ENCODE results near the gene SHROOM4. TPM values are rescaled to one million over a fixed set of nuclear protein-coding genes. Genes with fewer than 3 reads are reported as not detected.

The SHROOM4 gene
- total RNA-seq, 1 donor from 2014 or later: 7.0 TPM

DNA sequence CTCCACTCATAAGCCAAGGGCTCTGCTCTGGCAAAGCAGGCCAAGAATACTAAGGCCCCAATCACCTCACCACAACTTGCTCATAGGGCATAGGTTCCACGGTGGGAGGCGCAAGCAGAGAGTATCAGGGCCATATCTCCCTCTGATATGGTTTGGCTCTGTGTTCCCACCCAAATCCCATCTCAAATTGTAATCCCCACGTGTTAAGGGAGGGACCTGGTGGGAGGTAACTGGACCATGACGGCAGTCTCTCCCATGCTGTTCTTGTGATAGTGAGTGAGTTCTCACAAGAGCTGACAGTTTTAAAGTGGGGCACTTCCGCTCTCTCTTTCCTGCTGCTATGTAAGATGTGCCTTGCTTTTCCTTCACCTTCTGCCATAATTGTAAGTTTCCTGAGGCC is 88.7 kb downstream of the SHROOM4 start:
- Histone ChIP-seq H3K79me2 (ENCODE audit: insufficient read depth, low read length) (no peaks in the 10 kb centered on the region), H2AFZ (ENCODE audit: low read depth, low read length) (no peak overlapping the region), H3K4me2 (ENCODE audit: low read length) (no peak overlapping the region), H3K9ac (ENCODE audit: low read length) (no peak overlapping the region), H3K4me1 (ENCODE audit: insufficient read depth, low read length) (peaks cover 3% of the 10 kb centered on the region), H3K9me3 (ENCODE audit: insufficient read depth, low read depth, low read length) (no peaks in the 10 kb centered on the region), H3K4me3 (ENCODE audit: insufficient read depth, low read depth, low read length) (no peak overlapping the region), H3K27me3 (ENCODE audit: insufficient read depth, low read length) (no peaks in the 10 kb centered on the region), H3K36me3 (ENCODE audit: insufficient read depth, low read length) (no peaks in the 10 kb centered on the region), H4K20me1 (ENCODE audit: insufficient read depth, low read length) (no peaks in the 10 kb centered on the region), H3K27ac (ENCODE audit: low read depth, low read length) (no peak overlapping the region)
- Mint-ChIP-seq H3K9me3 (ENCODE audit: unreplicated experiment) (no peaks in the 10 kb centered on the region), H3K4me3 (ENCODE audit: unreplicated experiment) (no peak overlapping the region), H3K4me1 (ENCODE audit: low read depth, unreplicated experiment) (peaks cover 21% of the 10 kb centered on the region), H3K27me3 (ENCODE audit: low read depth, unreplicated experiment) (no peaks in the 10 kb centered on the region), H3K36me3 (ENCODE audit: low read depth, unreplicated experiment) (peaks cover 1% of the 10 kb centered on the region), H3K27ac (ENCODE audit: unreplicated experiment) (no peak overlapping the region)
- no peak for TF ChIP-seq EZH2 (IDR thresholded peaks at IDR 0.05; ENCODE audit: insufficient read depth, low read length)
- TF ChIP-seq, protein P1, sequence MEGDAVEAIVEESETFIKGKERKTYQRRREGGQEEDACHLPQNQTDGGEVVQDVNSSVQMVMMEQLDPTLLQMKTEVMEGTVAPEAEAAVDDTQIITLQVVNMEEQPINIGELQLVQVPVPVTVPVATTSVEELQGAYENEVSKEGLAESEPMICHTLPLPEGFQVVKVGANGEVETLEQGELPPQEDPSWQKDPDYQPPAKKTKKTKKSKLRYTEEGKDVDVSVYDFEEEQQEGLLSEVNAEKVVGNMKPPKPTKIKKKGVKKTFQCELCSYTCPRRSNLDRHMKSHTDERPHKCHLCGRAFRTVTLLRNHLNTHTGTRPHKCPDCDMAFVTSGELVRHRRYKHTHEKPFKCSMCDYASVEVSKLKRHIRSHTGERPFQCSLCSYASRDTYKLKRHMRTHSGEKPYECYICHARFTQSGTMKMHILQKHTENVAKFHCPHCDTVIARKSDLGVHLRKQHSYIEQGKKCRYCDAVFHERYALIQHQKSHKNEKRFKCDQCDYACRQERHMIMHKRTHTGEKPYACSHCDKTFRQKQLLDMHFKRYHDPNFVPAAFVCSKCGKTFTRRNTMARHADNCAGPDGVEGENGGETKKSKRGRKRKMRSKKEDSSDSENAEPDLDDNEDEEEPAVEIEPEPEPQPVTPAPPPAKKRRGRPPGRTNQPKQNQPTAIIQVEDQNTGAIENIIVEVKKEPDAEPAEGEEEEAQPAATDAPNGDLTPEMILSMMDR (IDR thresholded peaks at IDR 0.05; ENCODE audit: insufficient read depth, low read depth, low read length): no peak
- no peak for DNase-seq (ENCODE audit: low read depth)
- no peak for FAIRE-seq

DNA sequence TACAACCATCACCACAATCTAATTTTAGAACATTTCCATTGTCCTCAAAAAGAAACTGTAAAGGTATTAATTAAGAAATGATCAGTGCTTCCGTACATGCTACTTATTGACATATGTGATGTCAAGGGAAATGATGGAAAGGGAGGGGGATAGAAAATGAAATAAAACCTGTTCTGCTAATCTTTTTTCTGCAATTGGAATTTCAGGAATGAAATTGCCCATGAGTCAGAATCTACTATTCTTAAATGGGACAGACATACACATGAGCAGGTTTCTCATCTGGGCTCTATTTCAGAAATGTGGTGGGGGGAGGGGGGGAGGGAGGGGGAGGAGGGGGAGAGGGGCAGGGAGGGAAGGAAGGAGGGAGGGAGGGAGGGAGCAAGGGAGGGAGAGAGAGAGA is 91.0 kb downstream of the SHROOM4 start:
- H3K27ac ChIP-seq (ENCODE audit: low read depth, low read length): no peak overlapping the region
- H3K79me2 ChIP-seq (ENCODE audit: insufficient read depth, low read length): no peaks in the 10 kb centered on the region
- H3K9me3 ChIP-seq (ENCODE audit: insufficient read depth, low read depth, low read length): no peaks in the 10 kb centered on the region
- FAIRE-seq (no peak), DNase-seq (ENCODE audit: low read depth) (no peak)
- no peak overlapping the region for H3K4me2 ChIP-seq (ENCODE audit: low read length)
- no peak overlapping the region for H2AFZ ChIP-seq (ENCODE audit: low read depth, low read length)
- H3K36me3 ChIP-seq (ENCODE audit: insufficient read depth, low read length): no peaks in the 10 kb centered on the region
- TF ChIP-seq, protein P1 (IDR thresholded peaks at IDR 0.05; ENCODE audit: insufficient read depth, low read depth, low read length): no peak
- TF ChIP-seq EZH2 (IDR thresholded peaks at IDR 0.05; ENCODE audit: insufficient read depth, low read length): no peak
- H3K4me1 ChIP-seq (ENCODE audit: insufficient read depth, low read length): peaks cover 3% of the 10 kb centered on the region
- Mint-ChIP-seq H3K4me3 (ENCODE audit: unreplicated experiment) (no peak overlapping the region), H3K4me1 (ENCODE audit: low read depth, unreplicated experiment) (peaks cover 23% of the 10 kb centered on the region), H3K9me3 (ENCODE audit: unreplicated experiment) (no peaks in the 10 kb centered on the region), H3K36me3 (ENCODE audit: low read depth, unreplicated experiment) (peaks cover 1% of the 10 kb centered on the region), H3K27ac (ENCODE audit: unreplicated experiment) (no peak overlapping the region), H3K27me3 (ENCODE audit: low read depth, unreplicated experiment) (no peaks in the 10 kb centered on the region)
- H3K9ac ChIP-seq (ENCODE audit: low read length): no peak overlapping the region
- H3K27me3 ChIP-seq (ENCODE audit: insufficient read depth, low read length): no peaks in the 10 kb centered on the region
- no peaks in the 10 kb centered on the region for H4K20me1 ChIP-seq (ENCODE audit: insufficient read depth, low read length)
- H3K4me3 ChIP-seq (ENCODE audit: insufficient read depth, low read depth, low read length): no peak overlapping the region

- Mint-ChIP-seq H3K9me3 (ENCODE audit: unreplicated experiment) (no peaks in the 10 kb centered on the region), H3K27ac (ENCODE audit: unreplicated experiment) (peak overlapping the region; percentile 80), H3K4me3 (ENCODE audit: unreplicated experiment) (no peak overlapping the region), H3K27me3 (ENCODE audit: low read depth, unreplicated experiment) (no peaks in the 10 kb centered on the region), H3K36me3 (ENCODE audit: low read depth, unreplicated experiment) (peaks cover 4% of the 10 kb centered on the region), H3K4me1 (ENCODE audit: low read depth, unreplicated experiment) (peaks cover 23% of the 10 kb centered on the region)
- H3K27me3 ChIP-seq (ENCODE audit: insufficient read depth, low read length): no peaks in the 10 kb centered on the region
- no peak overlapping the region for H3K4me3 ChIP-seq (ENCODE audit: insufficient read depth, low read depth, low read length)
- no peaks in the 10 kb centered on the region for H3K79me2 ChIP-seq (ENCODE audit: insufficient read depth, low read length)
- TF ChIP-seq, protein P1 (IDR thresholded peaks at IDR 0.05; ENCODE audit: insufficient read depth, low read depth, low read length): no peak
- TF ChIP-seq EZH2 (IDR thresholded peaks at IDR 0.05; ENCODE audit: insufficient read depth, low read length): no peak
- DNase-seq (ENCODE audit: low read depth): no peak
- H2AFZ ChIP-seq (ENCODE audit: low read depth, low read length): no peak overlapping the region
- H3K36me3 ChIP-seq (ENCODE audit: insufficient read depth, low read length): no peaks in the 10 kb centered on the region
- H3K4me1 ChIP-seq (ENCODE audit: insufficient read depth, low read length): peaks cover 3% of the 10 kb centered on the region
- H3K9ac ChIP-seq (ENCODE audit: low read length): no peak overlapping the region
- FAIRE-seq: peak; percentile 34
- no peak overlapping the region for H3K4me2 ChIP-seq (ENCODE audit: low read length)
- no peaks in the 10 kb centered on the region for H3K9me3 ChIP-seq (ENCODE audit: insufficient read depth, low read depth, low read length)
- no peaks in the 10 kb centered on the region for H4K20me1 ChIP-seq (ENCODE audit: insufficient read depth, low read length)
- H3K27ac ChIP-seq (ENCODE audit: low read depth, low read length): no peak overlapping the region
These were observed 92.1 kb downstream of the SHROOM4 start for GRCh38 chrX:50721764-50722521.

All from astrocyte (in vitro differentiated cells and primary cell).